Natural killer cell (primary cell): ENCODE measurements around the gene TRAPPC2. TPM values are rescaled to one million over a fixed set of nuclear protein-coding genes. Genes with fewer than 3 reads are reported as not detected.
A peak's percentile ranks its signal among the peaks of the same experiment; 100 is the strongest.

Source experiments
- ATAC-seq, 3 donors: fragments of 150-1000 bp in 2 of 3; fragments of 200-7000 bp in 1 of 3; cut with Tn5 transposase; 1 replicate in 1 of 3; 2 replicates in 2 of 3; pipeline ENCODE4 v1.10.0; 2021; ENCODE audit warnings: mild to moderate bottlenecking in 2 of 3, moderate library complexity in 2 of 3
- DNase-seq, 2 donors: peaks; one replicate each; pipeline versions ENCODE4 v3.0.0 to v3.0.0-alpha.2; 2013 to 2021; ENCODE audit warnings: mixed read lengths in 1 of 2
- H3K27ac ChIP-seq: one replicate; pipeline ENCODE4 v1.5.1; 2013; ENCODE audit warnings: mild to moderate bottlenecking, low read length
- H3K27me3 ChIP-seq: one replicate; pipeline ENCODE4 v1.6.1; 2013; ENCODE audit warnings: low read length; ENCODE audit not compliant: control insufficient read depth, insufficient read depth
- H3K36me3 ChIP-seq: one replicate; pipeline ENCODE4 v1.6.1; 2013; ENCODE audit warnings: low read length; ENCODE audit not compliant: control insufficient read depth, insufficient read depth
- H3K4me1 ChIP-seq: one replicate; pipeline ENCODE4 v1.6.1; 2013; ENCODE audit warnings: low read length; ENCODE audit not compliant: control insufficient read depth, insufficient read depth
- H3K4me3 ChIP-seq: one replicate; pipeline ENCODE4 v1.5.1; 2013; ENCODE audit warnings: low read length
- H3K9me3 ChIP-seq: one replicate; pipeline ENCODE4 v1.6.1; 2013; ENCODE audit warnings: low read length; ENCODE audit not compliant: control insufficient read depth, insufficient read depth
- H3K27ac Mint-ChIP-seq, 2 donors: one replicate each; pipeline ENCODE4 v1.8.0; 2022; ENCODE audit warnings: mild to moderate bottlenecking in 2 of 2, mixed read lengths in 2 of 2, moderate library complexity in 1 of 2
- H3K27me3 Mint-ChIP-seq, 2 donors: one replicate each; pipeline ENCODE4 v1.8.0; 2022; ENCODE audit warnings: low read depth in 2 of 2, mixed read lengths in 2 of 2
- H3K36me3 Mint-ChIP-seq: one replicate; pipeline ENCODE4 v1.8.0; 2022; ENCODE audit warnings: mixed read lengths
- H3K4me1 Mint-ChIP-seq, 2 donors: one replicate each; pipeline ENCODE4 v1.8.0; 2022; ENCODE audit warnings: mixed read lengths in 2 of 2
- H3K4me3 Mint-ChIP-seq: one replicate; pipeline ENCODE4 v1.8.0; 2022; ENCODE audit warnings: mild to moderate bottlenecking, moderate library complexity, mixed read lengths
- H3K9me3 Mint-ChIP-seq, 2 donors: one replicate each; pipeline ENCODE4 v1.8.0; 2022; ENCODE audit warnings: mixed read lengths in 2 of 2
- WGBS: methylation state at CpG from one replicate; pipeline ENCODE4 v1.1.7; 2013; ENCODE audit warnings: missing lambda C conversion rate; ENCODE audit not compliant: insufficient coverage; 5-methylcytosine and 5-hydroxymethylcytosine counted together
- intact Hi-C: fragments of 100-400 bp; cut with micrococcal nuclease; formaldehyde crosslinking; loops from one replicate; pipeline ENCODE4 v1.14.2; 2022
- total RNA-seq, 4 donors: library from RNA; stranded (reverse); fragments of 120-200 nt in 1 of 4; gene quantifications; one replicate each; pipeline versions ENCODE4 v1.2.3 to v1.2.4, GENCODE V29; 2013 to 2022
- TF ChIP-seq, protein P1 (sequence below): fragments of 200-600 bp; IDR thresholded peaks from one replicate; pipeline ENCODE4 v1.8.0; 2022; ENCODE audit warnings: antibody characterized with exemption

TRAPPC2 gene
- total RNA-seq, 3 donors from 2014 or later (not counting 1 experiment from before 2014, with no cell fraction given), result 24.2 to 63.3 (median 42.4) TPM

DNA sequence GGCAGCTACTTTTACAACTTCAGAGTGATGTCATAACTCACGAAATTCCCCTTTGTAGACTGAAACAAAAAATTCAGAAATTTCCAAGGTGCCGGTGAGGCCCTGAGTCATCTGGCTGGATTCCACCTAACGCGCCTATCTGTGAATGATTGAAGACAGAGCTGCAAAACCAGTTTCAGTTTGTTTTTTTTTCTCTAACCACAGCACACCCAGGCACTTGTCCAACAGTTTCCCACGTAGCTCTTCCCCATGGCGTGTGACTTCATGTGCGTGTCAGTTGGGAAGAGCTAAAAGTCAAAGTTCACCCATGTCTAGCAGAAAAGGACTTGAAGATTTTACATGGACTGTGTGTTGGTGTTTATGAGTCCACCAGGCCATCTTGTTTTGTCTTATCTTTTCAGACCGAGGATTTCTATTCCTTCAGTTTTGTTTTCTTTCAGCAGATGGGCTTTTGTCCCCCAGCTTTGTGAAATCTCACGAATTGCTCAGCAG, 65.1 kb downstream of the TRAPPC2 start:
- no peak overlapping the region for H3K4me3 ChIP-seq

DNA sequence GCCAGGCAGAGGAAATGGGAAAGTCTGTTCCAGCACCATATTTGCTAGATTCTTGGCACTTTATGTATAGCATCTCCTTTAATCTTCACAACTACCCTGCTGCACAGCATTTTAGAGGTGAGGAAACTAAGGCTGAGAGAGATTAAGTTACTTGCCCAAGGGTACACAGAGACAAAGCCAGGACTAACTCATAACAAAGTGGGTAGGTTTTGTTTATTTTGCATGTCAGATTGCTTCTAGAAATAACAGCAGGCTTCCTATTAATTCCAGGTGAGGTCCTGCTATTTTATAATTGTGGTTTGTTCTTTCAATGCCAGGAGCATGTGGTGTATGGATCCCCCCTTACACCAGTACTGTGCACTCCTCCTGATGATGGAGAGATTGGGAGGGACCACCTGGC, 66.5 kb downstream of the TRAPPC2 start:
- no peak for ATAC-seq
- no peaks in the 10 kb centered on the region for H3K4me1 Mint-ChIP-seq

More for the DNA sequence above, 65.1 kb downstream of the TRAPPC2 start:
- Mint-ChIP-seq H3K4me1 (no peaks in the 10 kb centered on the region), H3K9me3 (no peaks in the 10 kb centered on the region), H3K4me3 (peak overlapping the region; percentile 31), H3K27me3 (no peaks in the 10 kb centered on the region), H3K36me3 (peaks cover 18% of the 10 kb centered on the region), H3K27ac (peak overlapping the region; percentile 77 to 83)
- ATAC-seq (peak; percentile 88 to 94 (median 88)), DNase-seq (peak; percentile 25 to 83)
- no peaks in the 10 kb centered on the region for H3K9me3 ChIP-seq
- TF ChIP-seq, protein P1, sequence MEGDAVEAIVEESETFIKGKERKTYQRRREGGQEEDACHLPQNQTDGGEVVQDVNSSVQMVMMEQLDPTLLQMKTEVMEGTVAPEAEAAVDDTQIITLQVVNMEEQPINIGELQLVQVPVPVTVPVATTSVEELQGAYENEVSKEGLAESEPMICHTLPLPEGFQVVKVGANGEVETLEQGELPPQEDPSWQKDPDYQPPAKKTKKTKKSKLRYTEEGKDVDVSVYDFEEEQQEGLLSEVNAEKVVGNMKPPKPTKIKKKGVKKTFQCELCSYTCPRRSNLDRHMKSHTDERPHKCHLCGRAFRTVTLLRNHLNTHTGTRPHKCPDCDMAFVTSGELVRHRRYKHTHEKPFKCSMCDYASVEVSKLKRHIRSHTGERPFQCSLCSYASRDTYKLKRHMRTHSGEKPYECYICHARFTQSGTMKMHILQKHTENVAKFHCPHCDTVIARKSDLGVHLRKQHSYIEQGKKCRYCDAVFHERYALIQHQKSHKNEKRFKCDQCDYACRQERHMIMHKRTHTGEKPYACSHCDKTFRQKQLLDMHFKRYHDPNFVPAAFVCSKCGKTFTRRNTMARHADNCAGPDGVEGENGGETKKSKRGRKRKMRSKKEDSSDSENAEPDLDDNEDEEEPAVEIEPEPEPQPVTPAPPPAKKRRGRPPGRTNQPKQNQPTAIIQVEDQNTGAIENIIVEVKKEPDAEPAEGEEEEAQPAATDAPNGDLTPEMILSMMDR, result no peak
- peaks cover 7% of the 10 kb centered on the region for H3K4me1 ChIP-seq
- H3K36me3 ChIP-seq, result no peaks in the 10 kb centered on the region
- intact Hi-C loops, result no loop called here
- no peaks in the 10 kb centered on the region for H3K27me3 ChIP-seq
- peak overlapping the region; percentile 57 for H3K27ac ChIP-seq
- WGBS, result 14% methylated on average over 2 of the region's 9 CpGs

DNA sequence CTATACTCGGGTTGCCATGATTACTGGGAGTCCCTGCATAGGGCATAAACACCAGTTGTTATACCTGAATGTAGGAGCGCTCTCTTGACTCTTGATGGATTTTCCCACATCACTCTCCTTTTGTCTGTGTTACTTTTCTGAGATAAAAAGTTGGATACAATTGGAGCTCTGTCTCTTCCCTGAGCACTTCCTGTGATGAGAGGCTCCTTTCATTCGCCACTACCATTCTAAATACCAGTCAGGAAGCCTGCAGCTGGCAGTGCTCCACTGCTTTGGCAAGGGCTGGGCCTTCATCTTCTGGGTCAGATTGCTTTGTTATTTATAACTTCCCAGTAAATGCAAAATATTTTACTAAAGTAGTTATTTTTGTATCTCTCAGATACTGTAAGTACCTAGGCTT, 67.6 kb downstream of the TRAPPC2 start:
- DNase-seq (no peak), ATAC-seq (no peak)
- Histone ChIP-seq H3K4me3 (no peak overlapping the region), H3K27ac (no peak overlapping the region), H3K9me3 (no peaks in the 10 kb centered on the region), H3K27me3 (no peaks in the 10 kb centered on the region), H3K4me1 (peaks cover 7% of the 10 kb centered on the region), H3K36me3 (peaks cover 19% of the 10 kb centered on the region)
- Mint-ChIP-seq H3K27me3 (no peaks in the 10 kb centered on the region), H3K36me3 (peaks cover 37% of the 10 kb centered on the region), H3K4me1 (no peaks in the 10 kb centered on the region), H3K27ac (no peak overlapping the region), H3K9me3 (no peaks in the 10 kb centered on the region), H3K4me3 (no peak overlapping the region)
- WGBS, result 90% methylated on average over 3 of the region's 3 CpGs
- intact Hi-C loops, result no loop called here
- TF ChIP-seq, protein P1, result no peak

More for the DNA sequence above, 66.5 kb downstream of the TRAPPC2 start:
- Histone ChIP-seq H3K27ac (no peak overlapping the region), H3K9me3 (no peaks in the 10 kb centered on the region), H3K4me1 (peaks cover 7% of the 10 kb centered on the region), H3K36me3 (peaks cover 10% of the 10 kb centered on the region), H3K4me3 (no peak overlapping the region), H3K27me3 (no peaks in the 10 kb centered on the region)
- intact Hi-C loops, result no loop called here
- DNase-seq, result no peak
- Mint-ChIP-seq H3K27me3 (no peaks in the 10 kb centered on the region), H3K9me3 (no peaks in the 10 kb centered on the region), H3K36me3 (peaks cover 32% of the 10 kb centered on the region), H3K27ac (no peak overlapping the region), H3K4me3 (no peak overlapping the region)
- TF ChIP-seq, protein P1, result no peak

GRCh38 chrX:13664020-13664419, 70.4 kb downstream of the TRAPPC2 start:
- peaks cover 30% of the 10 kb centered on the region for H3K36me3 Mint-ChIP-seq
- Histone ChIP-seq H3K27me3 (no peaks in the 10 kb centered on the region), H3K4me1 (peaks cover 3% of the 10 kb centered on the region), H3K36me3 (peaks cover 19% of the 10 kb centered on the region), H3K9me3 (no peaks in the 10 kb centered on the region), H3K4me3 (no peak overlapping the region), H3K27ac (no peak overlapping the region)
- no peak for DNase-seq
- peaks cover 1 to 2% of the 10 kb centered on the region in 2 donors for H3K4me1 Mint-ChIP-seq
- H3K4me3 Mint-ChIP-seq, result no peak overlapping the region
- no peak for ATAC-seq
- no peaks in the 10 kb centered on the region for H3K27me3 Mint-ChIP-seq
- H3K27ac Mint-ChIP-seq, result no peak overlapping the region
- TF ChIP-seq, protein P1, result no peak
- WGBS, result 93% methylated on average over 1 of the region's 3 CpGs
- no peaks in the 10 kb centered on the region for H3K9me3 Mint-ChIP-seq
- intact Hi-C loops, result no loop called here
